Naive thymus-derived CD8-positive, alpha-beta T cell (primary cell): Measurements from ENCODE around the gene CDV3. TPM values are rescaled to one million over a fixed set of nuclear protein-coding genes. Genes with fewer than 3 reads are reported as not detected.
"Not testable (repeated sequence)": the region's sequence is repeated elsewhere in the genome, so short reads cannot be mapped to it uniquely, and the experiment has no call there.

Experiments
- ATAC-seq, 2 donors: fragments of 150-1000 bp; cut with Tn5 transposase in 1 of 2; sonication (Bioruptor Pico), chemical (Tn5 transposase) in 1 of 2; 1 replicate in 1 of 2; 2 replicates in 1 of 2; pipeline ENCODE4 v1.10.0; 2021; ENCODE audit warnings: mild to moderate bottlenecking in 2 of 2, moderate library complexity in 2 of 2
- POLR2A ChIA-PET: fragments of 350-600 bp; sonication (Branson Sonifier 250); formaldehyde crosslinking; loops from one replicate; lab custom pipeline; 2021; ENCODE audit warnings: antibody characterized with exemption; lab: Charles Lee
- DNase-seq, 10 donors: peaks; one replicate each; pipeline versions ENCODE4 v3.0.0 to v3.0.0-alpha.2; 2020 to 2022
- H3K27ac Mint-ChIP-seq, 10 donors: one replicate each; pipeline ENCODE4 v1.8.0; 2020 to 2022; ENCODE audit warnings: mild to moderate bottlenecking in 10 of 10, mixed read lengths in 10 of 10, moderate library complexity in 4 of 10, inconsistent platforms in 1 of 10
- H3K27me3 Mint-ChIP-seq, 5 donors: one replicate each; pipeline ENCODE4 v1.8.0; 2021 to 2022; ENCODE audit warnings: mixed read lengths in 5 of 5
- H3K36me3 Mint-ChIP-seq, 3 donors: one replicate each; pipeline ENCODE4 v1.8.0; 2020 to 2022; ENCODE audit warnings: mixed read lengths in 3 of 3, mild to moderate bottlenecking in 2 of 3, inconsistent platforms in 1 of 3
- H3K4me1 Mint-ChIP-seq, 4 donors: one replicate each; pipeline ENCODE4 v1.8.0; 2021 to 2022; ENCODE audit warnings: mixed read lengths in 4 of 4
- H3K4me3 Mint-ChIP-seq, 10 donors: one replicate each; pipeline ENCODE4 v1.8.0; 2020 to 2022; ENCODE audit warnings: mild to moderate bottlenecking in 10 of 10, mixed read lengths in 10 of 10, moderate library complexity in 6 of 10, inconsistent platforms in 1 of 10
- H3K9me3 Mint-ChIP-seq, 9 donors: one replicate each; pipeline ENCODE4 v1.8.0; 2020 to 2022; ENCODE audit warnings: mixed read lengths in 9 of 9, mild to moderate bottlenecking in 3 of 9, inconsistent platforms in 1 of 9, moderate library complexity in 1 of 9
- polyA plus RNA-seq, 3 donors: library from polyadenylated mRNA; unstranded; fragments of 300-500 nt; fragmentation: Illumina TruSeq; gene quantifications; one replicate each; pipeline ENCODE4 v1.2.3, GENCODE V29; 2021
- total RNA-seq, 8 experiments: library from RNA in 2 of 8; stranded (reverse) in 2 of 8; gene quantifications; one replicate each; pipeline ENCODE4 v1.2.3 and lab custom pipeline; 2021 to 2026

The CDV3 gene
- total and polyA plus RNA-seq, 5 experiments from 2014 or later, result 41.7 to 226 (median 82.2) TPM

DNA sequence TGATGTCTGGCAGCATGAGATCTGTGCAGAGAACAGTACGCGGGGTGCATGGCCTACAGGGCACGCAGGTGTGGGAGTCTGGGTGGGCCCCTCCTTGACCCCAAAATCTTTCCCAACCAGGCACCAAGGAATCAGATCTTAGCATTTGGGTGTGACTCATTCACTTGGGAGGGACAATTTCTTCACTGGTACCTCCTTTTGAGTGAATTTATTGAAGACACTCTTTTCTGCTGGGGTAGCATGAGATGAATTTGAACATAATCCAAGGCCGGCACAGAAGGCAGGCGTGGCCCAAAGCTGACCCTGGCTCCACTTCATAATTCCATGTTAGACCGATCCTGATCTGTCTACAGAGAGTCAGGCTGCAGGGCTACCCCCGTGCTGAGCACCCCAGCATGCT is 30.6 kb upstream of the CDV3 start:
- Mint-ChIP-seq H3K27ac (peak overlapping the region in 2 of 10 donors; percentile 48 to 50), H3K4me3 (no peak overlapping the region), H3K4me1 (no peaks in the 10 kb centered on the region), H3K36me3 (no peaks in the 10 kb centered on the region), H3K9me3 (peaks cover 0 to 6% (median 0%) of the 10 kb centered on the region in 9 donors), H3K27me3 (no peaks in the 10 kb centered on the region)
- POLR2A ChIA-PET, result interaction anchor here (0.6 kb wide), 1 partner anchor 70 kb away, joined by 4 read pairs; no protein-coding TSS in a partner anchor
- no peak for ATAC-seq
- DNase-seq, result no peak

DNA sequence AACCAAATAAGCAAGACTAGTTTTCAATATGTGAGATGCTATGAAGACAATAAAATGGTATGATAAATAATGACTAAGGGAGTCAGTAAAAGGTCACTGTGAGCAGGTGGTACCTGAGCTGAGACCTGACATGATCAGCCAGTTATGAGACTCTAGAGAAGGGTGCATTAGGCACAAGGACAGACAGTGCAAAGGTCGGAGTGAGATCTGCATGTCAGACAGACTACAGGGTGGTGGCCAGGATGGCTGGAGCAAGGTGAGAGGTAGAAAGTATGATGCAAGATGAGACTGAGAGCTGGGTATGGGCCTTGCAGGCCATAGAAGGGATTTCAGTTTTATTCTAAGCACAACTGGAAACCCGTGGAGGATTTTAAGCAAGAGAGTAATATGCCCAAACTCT is 28.5 kb upstream of the CDV3 start:
- H3K36me3 Mint-ChIP-seq, DNase-seq, POLR2A ChIA-PET, ATAC-seq, H3K4me3 Mint-ChIP-seq, H3K4me1 Mint-ChIP-seq, H3K9me3 Mint-ChIP-seq, H3K27me3 Mint-ChIP-seq: not testable (repeated sequence)
- peak overlapping the region in 1 of 10 donors; percentile 12 for H3K27ac Mint-ChIP-seq

DNA sequence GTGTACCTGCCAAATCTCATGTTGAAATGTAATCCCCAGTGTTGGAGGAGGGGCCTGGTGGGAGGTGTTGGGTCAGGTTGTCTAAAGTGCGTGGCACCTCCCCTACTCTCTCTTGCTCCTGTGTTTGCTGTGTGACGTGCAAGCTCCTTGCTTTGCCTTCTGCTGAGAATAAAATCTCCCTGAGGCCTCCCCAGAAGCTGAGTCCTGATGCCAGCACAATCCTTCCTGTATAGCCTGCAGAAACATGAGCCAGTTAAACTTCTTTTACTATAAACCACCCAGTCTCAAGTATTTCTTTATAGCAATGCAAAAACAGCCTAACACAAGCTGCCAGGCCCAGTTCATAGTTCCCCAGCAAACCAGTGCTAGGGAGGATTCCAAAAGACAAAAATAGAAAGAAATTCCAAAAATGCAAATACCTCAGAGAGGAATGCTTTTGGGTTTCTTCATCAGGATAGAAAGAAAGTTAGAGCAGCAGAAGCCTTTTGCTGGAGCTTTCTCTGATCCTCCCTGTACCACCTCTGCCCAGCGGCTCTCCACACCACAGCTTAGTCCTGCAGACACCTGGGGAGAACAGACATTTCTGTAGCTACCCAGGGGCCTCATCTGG is 25.9 kb upstream of the CDV3 start:
- POLR2A ChIA-PET, result no interaction called here
- Mint-ChIP-seq H3K36me3 (no peaks in the 10 kb centered on the region), H3K4me1 (peaks cover 0 to 3% (median 0%) of the 10 kb centered on the region in 4 donors), H3K27ac (peak overlapping the region in 3 of 10 donors; percentile 1 to 30 (median 24)), H3K9me3 (no peaks in the 10 kb centered on the region), H3K27me3 (no peaks in the 10 kb centered on the region), H3K4me3 (no peak overlapping the region)
- no peak for DNase-seq
- ATAC-seq, result no peak

DNA sequence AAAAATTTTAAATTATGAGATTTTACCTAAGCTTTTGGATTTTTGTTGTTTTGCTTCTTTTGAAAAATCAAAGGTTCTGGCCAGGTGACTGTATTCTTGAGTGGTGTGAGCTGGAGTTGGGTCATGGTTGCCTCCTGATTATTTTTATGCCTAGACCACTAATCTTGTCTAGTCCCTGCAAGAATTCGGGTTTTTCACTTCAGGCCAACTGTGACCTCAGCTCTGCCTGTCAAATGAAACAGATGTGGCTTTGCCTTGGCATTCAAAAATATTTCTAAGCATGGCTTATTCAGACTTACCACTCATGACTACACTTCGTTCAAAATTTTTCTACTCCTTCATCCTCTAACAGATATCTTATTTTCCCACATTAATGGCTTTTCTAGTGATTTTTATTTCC is 25.4 kb upstream of the CDV3 start:
- ATAC-seq, result no peak
- no peaks in the 10 kb centered on the region for H3K9me3 Mint-ChIP-seq
- no peaks in the 10 kb centered on the region for H3K36me3 Mint-ChIP-seq
- peak overlapping the region in 2 of 10 donors; percentile 11 to 71 for H3K27ac Mint-ChIP-seq
- H3K4me3 Mint-ChIP-seq, result no peak overlapping the region
- H3K4me1 Mint-ChIP-seq, result peaks cover 0 to 3% (median 0%) of the 10 kb centered on the region in 4 donors
- H3K27me3 Mint-ChIP-seq, result no peaks in the 10 kb centered on the region
- no peak for DNase-seq
- POLR2A ChIA-PET, result no interaction called here

DNA sequence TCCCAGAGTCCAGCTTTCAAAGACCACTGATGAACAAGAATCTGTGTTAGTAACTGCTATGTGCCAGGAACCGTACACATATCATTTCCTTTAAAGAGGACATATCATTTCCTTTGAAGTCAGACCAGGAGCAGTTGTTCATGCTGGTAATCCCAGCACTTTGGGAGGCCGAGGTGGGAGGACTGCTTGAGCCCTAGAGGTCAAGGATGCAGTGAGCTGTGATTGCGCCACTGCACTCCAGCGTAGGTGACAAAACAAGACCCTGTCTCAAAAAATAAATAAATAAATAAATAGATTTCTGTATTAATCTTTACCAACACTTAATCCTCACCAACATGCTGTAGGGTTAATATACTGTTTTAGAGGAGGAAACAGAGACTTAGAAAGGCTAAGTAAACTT is 23.9 kb upstream of the CDV3 start:
- DNase-seq (no peak), ATAC-seq (no peak)
- Mint-ChIP-seq H3K27me3 (no peaks in the 10 kb centered on the region), H3K36me3 (no peaks in the 10 kb centered on the region), H3K27ac (peak overlapping the region in 1 of 10 donors; percentile 0), H3K4me1 (peaks cover 0 to 3% (median 0%) of the 10 kb centered on the region in 4 donors), H3K4me3 (no peak overlapping the region), H3K9me3 (no peaks in the 10 kb centered on the region)
- POLR2A ChIA-PET, result interaction anchor here (0.7 kb wide), 1 partner anchor 51 kb away, joined by 3 read pairs; no protein-coding TSS in a partner anchor

DNA sequence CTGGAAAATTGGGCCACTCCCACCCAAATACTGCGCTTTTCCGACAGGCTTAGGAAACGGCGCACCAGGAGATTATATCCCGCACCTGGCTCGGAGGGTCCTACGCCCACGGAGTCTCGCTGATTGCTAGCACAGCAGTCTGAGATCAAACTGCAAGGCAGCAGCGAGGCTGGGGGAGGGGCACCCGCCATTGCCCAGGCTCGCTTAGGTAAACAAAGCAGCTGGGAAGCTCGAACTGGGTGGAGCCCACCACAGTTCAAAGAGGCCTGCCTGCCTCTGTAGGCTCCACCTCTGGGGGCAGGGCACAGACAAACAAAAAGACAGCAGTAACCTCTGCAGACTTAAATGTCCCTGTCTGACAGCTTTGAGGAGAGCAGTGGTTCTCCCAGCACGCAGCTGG is 21.9 kb upstream of the CDV3 start:
- POLR2A ChIA-PET, H3K27ac Mint-ChIP-seq, DNase-seq, H3K9me3 Mint-ChIP-seq, H3K36me3 Mint-ChIP-seq, H3K4me3 Mint-ChIP-seq, ATAC-seq, H3K27me3 Mint-ChIP-seq, H3K4me1 Mint-ChIP-seq: not testable (repeated sequence)

DNA sequence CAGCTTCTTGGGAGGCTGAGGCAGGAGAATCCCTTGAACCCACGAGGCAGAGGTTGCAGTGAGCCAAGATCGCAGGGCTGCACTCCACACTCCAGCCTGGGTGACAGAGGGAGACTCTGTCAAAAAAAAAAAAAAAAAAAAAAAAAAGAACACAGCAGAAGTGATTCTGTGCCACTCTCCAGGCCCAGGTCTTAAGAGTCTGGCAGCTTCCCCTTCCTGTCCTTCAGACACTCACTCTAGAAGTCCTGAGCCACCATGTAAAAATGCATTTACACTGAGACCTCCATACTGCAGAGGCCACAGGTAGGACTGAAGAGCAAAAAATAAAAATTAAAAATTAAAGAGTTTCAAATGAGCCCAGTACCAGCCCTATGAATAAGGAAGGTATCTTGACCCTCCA is 11.8 kb upstream of the CDV3 start:
- no peak for ATAC-seq
- Mint-ChIP-seq H3K9me3 (peaks cover 0 to 12% (median 0%) of the 10 kb centered on the region in 9 donors), H3K27me3 (no peaks in the 10 kb centered on the region), H3K4me3 (no peak overlapping the region), H3K36me3 (peaks cover 0 to 8% (median 6%) of the 10 kb centered on the region in 3 donors), H3K27ac (peak overlapping the region in 1 of 10 donors; percentile 21), H3K4me1 (no peaks in the 10 kb centered on the region)
- POLR2A ChIA-PET, result no interaction called here
- DNase-seq, result no peak

DNA sequence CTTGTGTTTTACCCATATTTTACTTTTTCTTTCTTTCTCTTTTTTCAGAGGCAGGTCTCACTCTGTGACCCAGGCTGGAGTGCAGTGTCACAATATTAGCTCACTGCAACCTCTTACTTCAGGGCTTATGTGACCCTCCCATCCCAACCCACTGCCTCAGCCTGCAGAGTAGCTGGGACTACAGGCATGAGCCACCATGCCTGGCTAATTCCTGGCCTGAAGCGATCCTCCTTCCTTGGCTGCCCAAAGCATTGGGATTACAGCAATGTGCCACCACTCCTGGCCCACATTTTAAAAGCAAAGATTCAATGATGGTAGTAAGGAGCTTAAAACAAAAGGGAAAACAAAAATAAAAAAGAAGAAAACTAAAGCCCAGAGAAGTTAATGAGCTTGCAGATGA is 11.1 kb upstream of the CDV3 start:
- peaks cover 0 to 8% (median 6%) of the 10 kb centered on the region in 3 donors for H3K36me3 Mint-ChIP-seq
- peaks cover 0 to 4% (median 0%) of the 10 kb centered on the region in 4 donors for H3K4me1 Mint-ChIP-seq
- H3K4me3 Mint-ChIP-seq, result no peak overlapping the region
- H3K27ac Mint-ChIP-seq, result peak overlapping the region in 1 of 10 donors; percentile 29
- peaks cover 0 to 12% (median 0%) of the 10 kb centered on the region in 9 donors for H3K9me3 Mint-ChIP-seq
- no peaks in the 10 kb centered on the region for H3K27me3 Mint-ChIP-seq
- DNase-seq (no peak), ATAC-seq (no peak)
- POLR2A ChIA-PET, result no interaction called here

DNA sequence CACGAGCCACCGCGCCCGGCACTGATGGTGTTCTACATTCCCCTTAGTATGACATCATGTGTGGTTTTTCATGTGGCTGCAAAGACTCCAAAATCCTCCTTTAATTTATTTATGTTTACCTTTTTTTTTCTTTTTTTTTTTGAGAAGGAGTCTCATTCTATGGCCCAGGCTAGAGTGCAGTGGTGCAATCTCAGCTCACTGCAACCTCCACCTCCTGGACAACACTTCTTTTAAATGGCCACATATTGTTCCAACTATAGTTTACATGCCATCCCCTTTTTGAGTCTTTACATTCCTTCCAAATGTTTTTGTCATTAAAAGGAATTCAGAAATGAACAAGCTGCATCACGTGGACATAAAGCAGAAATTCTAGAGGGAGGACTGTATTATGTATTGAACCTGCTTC is 10.3 kb upstream of the CDV3 start:
- no peak overlapping the region for H3K4me3 Mint-ChIP-seq
- H3K4me1 Mint-ChIP-seq, result peaks cover 0 to 7% (median under 1%) of the 10 kb centered on the region in 4 donors
- peaks cover 0 to 12% (median 0%) of the 10 kb centered on the region in 9 donors for H3K9me3 Mint-ChIP-seq
- POLR2A ChIA-PET, result no interaction called here
- H3K36me3 Mint-ChIP-seq, result peaks cover 0 to 8% (median 5%) of the 10 kb centered on the region in 3 donors
- H3K27ac Mint-ChIP-seq, result no peak overlapping the region
- no peak for DNase-seq
- no peaks in the 10 kb centered on the region for H3K27me3 Mint-ChIP-seq
- ATAC-seq, result no peak

DNA sequence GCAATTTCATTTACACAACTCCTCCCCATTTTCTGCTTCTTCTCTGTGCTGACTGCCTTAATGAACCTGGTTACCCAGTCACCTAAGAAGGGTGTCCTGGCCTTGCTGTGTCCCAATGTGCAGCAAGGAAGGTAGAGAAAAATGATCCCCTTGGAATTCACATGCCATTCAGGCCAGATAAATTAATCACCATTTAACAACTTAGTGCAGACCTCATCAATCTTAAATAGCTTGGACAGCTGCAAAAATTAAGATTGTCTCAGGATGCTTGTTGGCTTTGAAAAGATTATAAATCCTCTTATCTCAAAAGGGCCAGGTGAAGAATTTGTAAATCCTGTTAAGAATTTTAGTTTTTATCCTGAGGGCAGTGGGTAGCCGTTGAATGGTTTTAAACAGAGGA is 9.7 kb upstream of the CDV3 start:
- POLR2A ChIA-PET, result no interaction called here
- ATAC-seq (no peak), DNase-seq (no peak)
- H3K4me3 Mint-ChIP-seq, result no peak overlapping the region
- H3K9me3 Mint-ChIP-seq, result peaks cover 0 to 6% (median 0%) of the 10 kb centered on the region in 9 donors
- H3K4me1 Mint-ChIP-seq, result peaks cover 0 to 7% (median under 1%) of the 10 kb centered on the region in 4 donors
- H3K27ac Mint-ChIP-seq, result no peak overlapping the region
- H3K27me3 Mint-ChIP-seq, result no peaks in the 10 kb centered on the region
- H3K36me3 Mint-ChIP-seq, result peaks cover 0 to 5% (median 0%) of the 10 kb centered on the region in 3 donors

DNA sequence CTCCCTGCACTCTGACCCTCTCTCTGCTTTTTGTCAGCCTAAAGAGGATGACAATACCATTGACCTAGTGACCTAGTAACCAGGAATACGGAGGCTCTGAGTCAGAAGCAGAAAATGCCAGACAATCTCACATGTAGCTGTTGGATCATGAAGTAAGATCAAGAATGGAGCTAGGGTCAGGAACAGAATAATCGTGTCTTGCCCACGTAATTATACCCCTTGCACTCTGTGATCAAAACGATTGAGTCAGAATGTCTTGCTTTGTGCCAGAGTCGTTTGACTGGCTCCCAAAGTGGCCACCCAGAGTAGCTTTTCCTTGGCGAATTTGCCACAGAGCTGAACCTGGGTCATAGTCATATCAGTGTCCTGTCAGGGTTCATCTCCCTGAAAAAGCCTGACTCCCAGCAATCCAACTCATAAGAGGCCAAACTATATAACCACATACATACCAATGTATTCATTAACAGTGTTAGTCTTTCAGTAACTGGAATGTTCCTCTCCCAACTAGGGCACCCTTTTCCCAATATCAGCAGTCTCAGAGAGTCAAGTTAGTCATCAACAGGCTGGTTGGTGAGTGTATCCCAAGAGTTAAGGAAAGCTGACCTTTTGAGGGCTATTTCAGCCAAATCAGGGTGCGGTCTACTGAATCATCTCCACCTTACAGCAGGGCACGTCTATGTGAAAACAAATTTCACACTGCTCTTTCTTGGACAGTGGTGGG is 5.0 kb upstream of the CDV3 start:
- Mint-ChIP-seq H3K36me3 (no peaks in the 10 kb centered on the region), H3K4me3 (no peak overlapping the region), H3K9me3 (no peaks in the 10 kb centered on the region), H3K4me1 (peaks cover 9 to 36% (median 21%) of the 10 kb centered on the region in 4 donors), H3K27me3 (no peaks in the 10 kb centered on the region), H3K27ac (peak overlapping the region in 1 of 10 donors; percentile 53)
- POLR2A ChIA-PET, result no interaction called here
- no peak for DNase-seq
- no peak for ATAC-seq

DNA sequence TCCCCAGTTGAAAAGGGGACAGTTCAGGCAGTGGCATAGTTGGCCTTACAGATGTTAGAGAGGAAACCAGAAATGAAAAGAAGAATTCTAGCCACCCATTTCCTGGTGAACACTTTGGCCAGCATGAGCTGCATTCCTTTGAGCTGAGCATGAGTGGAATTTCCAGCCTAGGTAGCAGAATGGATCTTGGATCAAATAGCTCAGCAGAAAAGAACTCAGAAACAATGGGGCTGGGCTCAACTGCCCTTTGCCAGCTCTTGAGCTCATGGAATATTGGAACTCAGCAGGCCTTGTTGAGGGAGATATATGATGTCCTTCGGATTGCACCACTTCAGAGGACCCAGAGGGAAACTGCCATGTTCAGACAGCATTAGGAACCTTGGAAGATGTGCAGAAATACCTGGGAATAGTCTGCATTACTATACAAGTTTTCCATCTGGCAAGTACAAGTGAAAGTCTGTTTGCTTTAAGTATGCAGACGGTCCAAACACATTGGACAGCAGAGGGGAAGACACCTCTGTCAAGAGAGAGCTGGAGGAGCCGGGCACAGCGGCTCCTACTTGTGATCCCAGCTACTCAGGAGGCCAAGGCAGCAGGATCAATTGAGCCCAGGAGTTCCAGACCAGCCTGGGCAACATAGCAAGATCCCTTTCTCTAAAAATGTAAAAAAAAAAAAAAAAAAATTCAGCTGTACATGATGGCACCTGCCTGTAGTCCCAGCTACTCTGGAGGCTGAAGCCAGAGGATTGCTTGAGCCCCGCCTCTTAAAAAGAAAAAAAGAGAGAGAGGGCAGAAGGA is 3.1 kb upstream of the CDV3 start:
- Mint-ChIP-seq H3K9me3 (no peaks in the 10 kb centered on the region), H3K4me3 (peak overlapping the region in 2 of 10 donors; percentile 26 to 48), H3K27me3 (no peaks in the 10 kb centered on the region), H3K4me1 (peaks cover 16 to 45% (median 28%) of the 10 kb centered on the region in 4 donors), H3K27ac (peak overlapping the region; percentile 44 to 94 (median 79)), H3K36me3 (peaks cover 0 to 7% (median 3%) of the 10 kb centered on the region in 3 donors)
- ATAC-seq (no peak), DNase-seq (no peak)
- POLR2A ChIA-PET, result interaction anchor here (0.7 to 8.8 kb wide), 2 partner anchors 55 to 81 kb away, joined by 4 to 224 read pairs; no protein-coding TSS in a partner anchor
